DOHH2 (cell line): ENCODE results near the gene S100B.

Experiments used
- H3F3A ChIP-seq: fragments of 200-600 bp; sonication (generic), shearing (Covaris generic); 2 replicates; pipeline ENCODE4 v1.6.0; 2016; ENCODE audit warnings: antibody characterized with exemption, mild to moderate bottlenecking; ENCODE audit not compliant: control insufficient read depth, insufficient read depth
- H3K27ac ChIP-seq: fragments of 200-600 bp; sonication (generic); 2 replicates; pipeline ENCODE4 v1.5.1; 2014; ENCODE audit warnings: low read depth, mild to moderate bottlenecking, low read length, moderate library complexity
- H3K27me3 ChIP-seq: fragments of 200-600 bp; sonication (generic); 2 replicates; pipeline ENCODE4 v1.6.1; 2014; ENCODE audit warnings: mild to moderate bottlenecking, low read length, mixed read lengths; ENCODE audit not compliant: control insufficient read depth
- H3K36me3 ChIP-seq: fragments of 200-600 bp; sonication (generic); 2 replicates; pipeline ENCODE4 v1.6.1; 2014; ENCODE audit warnings: mild to moderate bottlenecking, low read length, moderate library complexity, mixed read lengths; ENCODE audit not compliant: control insufficient read depth
- H3K4me1 ChIP-seq: fragments of 200-600 bp; sonication (generic); 2 replicates; pipeline ENCODE4 v1.6.1; 2014; ENCODE audit warnings: mild to moderate bottlenecking, low read length, mixed read lengths; ENCODE audit not compliant: control insufficient read depth
- H3K4me2 ChIP-seq: fragments of 200-600 bp; sonication (generic); 2 replicates; pipeline ENCODE4 v1.6.0; 2014; ENCODE audit warnings: mild to moderate bottlenecking, low read length, moderate library complexity
- H3K4me3 ChIP-seq: fragments of 200-600 bp; sonication (generic); 2 replicates; pipeline ENCODE4 v1.5.1; 2014; ENCODE audit warnings: mild to moderate bottlenecking, low read length, mixed read lengths
- H3K79me2 ChIP-seq: fragments of 200-600 bp; sonication (generic); 2 replicates; pipeline ENCODE4 v1.6.1; 2014; ENCODE audit warnings: mild to moderate bottlenecking, low read length, mixed read lengths; ENCODE audit not compliant: control insufficient read depth
- H3K9me2 ChIP-seq: fragments of 200-600 bp; sonication (generic); replicated peaks from 2 replicates; pipeline ENCODE4 v1.6.1; 2014; ENCODE audit warnings: mild to moderate bottlenecking, low read length, mixed read lengths; ENCODE audit not compliant: control insufficient read depth
- H3K9me3 ChIP-seq: fragments of 200-600 bp; sonication (generic); 2 replicates; pipeline ENCODE4 v1.6.1; 2014; ENCODE audit warnings: antibody characterized with exemption, low read length, mixed read lengths; ENCODE audit not compliant: control insufficient read depth, insufficient read depth
- H4K20me1 ChIP-seq: fragments of 200-600 bp; sonication (generic); 2 replicates; pipeline ENCODE4 v1.6.0; 2014; ENCODE audit warnings: low read depth, mild to moderate bottlenecking, antibody characterized with exemption, low read length, moderate library complexity; ENCODE audit not compliant: control insufficient read depth, insufficient read depth
- EZH2phosphoT487 ChIP-seq: fragments of 200-600 bp; sonication (generic); IDR thresholded peaks from 2 replicates; pipeline ENCODE4 v1.6.1; 2017; ENCODE audit warnings: borderline replicate concordance, mild to moderate bottlenecking, antibody characterized with exemption, low read length, moderate library complexity, mixed read lengths
- TF ChIP-seq, protein P1 (sequence below): fragments of 200-600 bp; sonication (generic); IDR thresholded peaks from one replicate; pipeline ENCODE4 v1.5.1; 2014; ENCODE audit warnings: antibody characterized with exemption, mild to moderate bottlenecking, low read depth, low read length; ENCODE audit not compliant: poor library complexity, severe bottlenecking

The S100B gene

DNA sequence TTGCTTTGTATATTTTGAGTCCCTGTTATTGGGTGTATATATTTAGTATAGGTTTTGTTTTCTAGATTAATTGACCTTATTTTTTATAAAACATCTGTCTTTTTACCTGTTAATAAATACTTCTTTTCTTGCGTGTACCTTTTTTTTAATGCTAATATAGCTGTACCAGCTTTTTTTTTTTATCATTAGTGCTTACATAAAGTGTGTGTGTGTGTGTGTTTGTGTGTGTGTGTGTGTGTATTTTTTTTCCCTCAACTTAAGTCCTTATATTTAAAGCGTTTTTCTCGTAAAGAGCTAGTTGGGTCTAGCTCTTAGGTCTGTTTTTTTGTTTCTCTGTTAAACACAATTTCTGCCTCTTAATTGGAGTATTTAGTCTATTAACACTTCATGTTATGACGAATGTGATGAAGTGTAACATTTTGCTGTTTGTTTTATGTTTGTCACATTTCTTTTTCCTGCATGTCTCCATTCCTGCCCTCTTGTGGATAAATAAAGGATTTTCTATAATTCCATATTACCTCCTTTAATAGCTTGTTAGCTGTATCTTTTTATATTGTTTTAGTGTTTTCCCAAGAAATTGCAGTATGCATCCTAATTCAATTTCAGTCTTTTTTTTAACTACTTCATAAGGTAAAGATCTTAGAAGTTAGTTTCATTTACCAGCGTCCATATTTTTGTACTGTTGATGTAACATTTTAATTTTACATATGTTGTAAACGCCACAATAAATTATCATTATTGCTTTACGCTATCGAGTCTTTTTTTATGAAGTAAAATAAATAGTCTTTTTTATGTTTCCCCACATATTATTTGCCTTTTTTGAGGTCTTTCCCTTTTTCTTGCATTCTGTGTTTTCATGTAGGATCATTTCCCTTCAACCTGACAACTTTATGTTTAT lies 34.9 kb upstream of the S100B start:
- peaks cover 18% of the 10 kb centered on the region for H3K36me3 ChIP-seq
- no peak overlapping the region for H3K4me2 ChIP-seq
- no peak overlapping the region for H3K4me3 ChIP-seq

DNA sequence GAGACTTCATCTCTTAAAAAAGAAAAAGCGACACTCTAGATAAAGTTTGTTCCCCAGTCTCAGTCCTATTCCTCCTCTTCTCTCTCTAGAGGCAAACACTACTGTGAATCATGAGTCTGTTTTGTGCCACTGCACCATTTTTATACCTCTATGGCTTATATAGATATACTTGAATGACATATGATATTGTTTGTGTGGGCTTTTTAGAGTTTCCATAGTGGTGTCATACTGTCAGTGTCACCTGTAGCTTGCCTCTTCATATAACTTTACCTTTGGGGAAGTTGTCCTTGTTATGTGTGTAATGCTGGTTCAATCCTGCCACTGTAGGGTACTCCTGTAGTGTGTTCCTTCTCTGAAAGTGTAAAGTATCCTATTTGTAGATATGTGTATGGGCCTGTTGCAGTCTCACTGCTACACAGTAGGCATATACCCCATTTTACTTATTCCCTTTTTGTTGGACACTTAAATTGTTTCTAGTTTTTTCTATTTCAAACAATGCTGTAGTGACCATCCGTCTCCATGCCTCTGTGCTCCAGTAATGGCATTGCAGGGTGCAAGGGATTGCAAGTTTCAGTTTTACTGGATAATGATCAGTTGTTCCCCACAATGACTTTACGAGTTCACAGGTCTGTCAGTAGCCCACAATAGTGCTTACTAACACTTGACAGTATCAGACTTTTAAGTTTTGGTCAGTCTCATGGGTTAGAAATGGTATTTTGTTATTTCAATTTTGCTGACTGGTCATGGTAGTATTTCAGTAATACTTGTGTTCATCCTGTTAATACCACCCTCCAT lies 33.3 kb upstream of the S100B start:
- Histone ChIP-seq H3K4me1 (peaks cover 17% of the 10 kb centered on the region), H4K20me1 (no peaks in the 10 kb centered on the region), H3K9me2 (no peaks in the 10 kb centered on the region), H3K27ac (no peak overlapping the region), H3K4me2 (no peak overlapping the region), H3K9me3 (no peaks in the 10 kb centered on the region), H3K4me3 (no peak overlapping the region), H3K36me3 (peaks cover 11% of the 10 kb centered on the region), H3F3A (peaks cover 11% of the 10 kb centered on the region), H3K79me2 (peaks cover 10% of the 10 kb centered on the region), H3K27me3 (no peaks in the 10 kb centered on the region)
- TF ChIP-seq, protein P1, sequence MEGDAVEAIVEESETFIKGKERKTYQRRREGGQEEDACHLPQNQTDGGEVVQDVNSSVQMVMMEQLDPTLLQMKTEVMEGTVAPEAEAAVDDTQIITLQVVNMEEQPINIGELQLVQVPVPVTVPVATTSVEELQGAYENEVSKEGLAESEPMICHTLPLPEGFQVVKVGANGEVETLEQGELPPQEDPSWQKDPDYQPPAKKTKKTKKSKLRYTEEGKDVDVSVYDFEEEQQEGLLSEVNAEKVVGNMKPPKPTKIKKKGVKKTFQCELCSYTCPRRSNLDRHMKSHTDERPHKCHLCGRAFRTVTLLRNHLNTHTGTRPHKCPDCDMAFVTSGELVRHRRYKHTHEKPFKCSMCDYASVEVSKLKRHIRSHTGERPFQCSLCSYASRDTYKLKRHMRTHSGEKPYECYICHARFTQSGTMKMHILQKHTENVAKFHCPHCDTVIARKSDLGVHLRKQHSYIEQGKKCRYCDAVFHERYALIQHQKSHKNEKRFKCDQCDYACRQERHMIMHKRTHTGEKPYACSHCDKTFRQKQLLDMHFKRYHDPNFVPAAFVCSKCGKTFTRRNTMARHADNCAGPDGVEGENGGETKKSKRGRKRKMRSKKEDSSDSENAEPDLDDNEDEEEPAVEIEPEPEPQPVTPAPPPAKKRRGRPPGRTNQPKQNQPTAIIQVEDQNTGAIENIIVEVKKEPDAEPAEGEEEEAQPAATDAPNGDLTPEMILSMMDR, result no peak
- no peak for TF ChIP-seq EZH2phosphoT487

More for the DNA sequence above, 34.9 kb upstream of the S100B start:
- Histone ChIP-seq H3K27me3 (no peaks in the 10 kb centered on the region), H4K20me1 (no peaks in the 10 kb centered on the region), H3K4me1 (peaks cover 11% of the 10 kb centered on the region), H3K9me3 (no peaks in the 10 kb centered on the region), H3K79me2 (peaks cover 10% of the 10 kb centered on the region), H3F3A (peaks cover 11% of the 10 kb centered on the region), H3K27ac (no peak overlapping the region), H3K9me2 (no peaks in the 10 kb centered on the region)
- TF ChIP-seq EZH2phosphoT487, result no peak
- TF ChIP-seq, protein P1, result peak; percentile 44

DNA sequence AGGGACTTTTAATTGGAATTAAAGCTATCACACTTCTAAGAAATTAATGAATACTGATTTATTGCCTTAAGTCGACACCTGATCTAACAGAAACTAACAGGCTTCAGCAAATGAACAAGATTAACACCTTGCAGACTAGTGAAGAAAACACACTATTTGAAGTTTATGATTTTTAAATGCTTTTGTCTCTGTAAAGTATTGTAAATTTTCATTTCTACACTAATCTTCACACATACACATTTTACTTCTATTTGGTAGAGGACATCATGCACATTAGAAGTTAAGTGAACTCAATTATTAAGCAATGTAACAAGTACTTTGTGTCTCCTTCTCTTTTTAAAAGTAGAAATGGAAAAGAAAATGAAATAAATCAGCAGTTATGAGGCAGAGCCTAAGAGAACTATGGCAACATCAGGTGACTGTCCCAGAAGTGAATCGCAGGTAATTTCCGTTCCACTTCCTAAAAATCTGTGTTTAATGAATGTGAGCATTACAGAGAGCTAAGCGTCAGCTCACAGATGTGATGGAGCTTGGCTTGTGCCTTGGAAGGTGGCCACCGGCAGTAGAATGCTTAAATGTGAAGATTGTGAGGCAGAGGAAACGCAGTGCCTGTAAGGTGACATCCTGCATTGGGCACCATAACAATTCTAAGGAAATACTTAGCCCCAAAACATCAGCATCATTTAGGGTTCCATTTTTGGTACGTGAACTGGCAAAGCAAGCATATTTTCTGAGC lies 31.8 kb upstream of the S100B start:
- Histone ChIP-seq H3K36me3 (peaks cover 11% of the 10 kb centered on the region), H3K27ac (no peak overlapping the region), H3K4me3 (peak overlapping the region; percentile 94), H3K4me2 (peak overlapping the region; percentile 97), H3K4me1 (peaks cover 17% of the 10 kb centered on the region), H3K9me2 (no peaks in the 10 kb centered on the region), H3K79me2 (peaks cover 10% of the 10 kb centered on the region), H4K20me1 (no peaks in the 10 kb centered on the region), H3F3A (peaks cover 11% of the 10 kb centered on the region), H3K27me3 (no peaks in the 10 kb centered on the region), H3K9me3 (no peaks in the 10 kb centered on the region)
- no peak for TF ChIP-seq EZH2phosphoT487
- TF ChIP-seq, protein P1, result no peak
